Epithelial cell of esophagus (primary cell): Measurements from ENCODE around the gene CCDC136.

ENCODE experiments used
- DNase-seq: peaks from one replicate; pipeline ENCODE4 v3.0.0; 2010; ENCODE audit warnings: low read depth
- H3K4me3 ChIP-seq: 2 replicates; pipeline ENCODE4 v1.5.1; 2011; ENCODE audit warnings: mild to moderate bottlenecking, low read length, control low read depth
- CTCF ChIP-seq: IDR thresholded peaks from 2 replicates; pipeline ENCODE4 v1.5.1; 2011; ENCODE audit warnings: low read depth, mild to moderate bottlenecking, low read length, control low read depth, inconsistent platforms; ENCODE audit not compliant: insufficient read depth; ENCODE audit errors: missing control alignments

CCDC136 gene

DNA sequence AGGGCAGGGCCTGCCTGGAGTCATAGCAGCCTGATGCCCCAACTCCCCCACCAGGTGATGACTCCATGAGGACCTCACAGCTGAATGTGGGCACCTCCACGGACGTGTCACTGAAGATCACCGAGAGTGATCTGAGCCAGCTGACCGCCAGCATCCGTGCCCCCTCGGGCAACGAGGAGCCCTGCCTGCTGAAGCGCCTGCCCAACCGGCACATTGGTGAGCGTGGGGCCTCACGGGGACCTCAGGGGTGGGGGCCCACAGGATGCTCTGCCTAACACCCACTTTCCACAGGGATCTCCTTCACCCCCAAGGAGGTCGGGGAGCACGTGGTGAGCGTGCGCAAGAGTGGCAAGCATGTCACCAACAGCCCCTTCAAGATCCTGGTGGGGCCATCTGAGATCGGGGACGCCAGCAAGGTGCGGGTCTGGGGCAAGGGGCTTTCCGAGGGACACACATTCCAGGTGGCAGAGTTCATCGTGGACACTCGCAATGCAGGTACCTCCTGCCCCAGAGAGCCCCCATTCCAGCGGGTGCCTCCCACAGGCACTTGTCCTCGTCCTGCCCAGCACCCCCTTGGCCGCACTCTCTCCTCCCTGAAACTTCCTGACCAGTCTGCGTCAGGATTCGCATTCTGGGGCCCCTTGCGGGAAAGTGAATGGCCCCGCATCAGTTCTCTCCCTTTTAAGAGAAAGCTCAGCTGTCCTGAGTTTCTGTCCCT is 60.9 kb downstream of the CCDC136 start:
- no peak for TF ChIP-seq CTCF

DNA sequence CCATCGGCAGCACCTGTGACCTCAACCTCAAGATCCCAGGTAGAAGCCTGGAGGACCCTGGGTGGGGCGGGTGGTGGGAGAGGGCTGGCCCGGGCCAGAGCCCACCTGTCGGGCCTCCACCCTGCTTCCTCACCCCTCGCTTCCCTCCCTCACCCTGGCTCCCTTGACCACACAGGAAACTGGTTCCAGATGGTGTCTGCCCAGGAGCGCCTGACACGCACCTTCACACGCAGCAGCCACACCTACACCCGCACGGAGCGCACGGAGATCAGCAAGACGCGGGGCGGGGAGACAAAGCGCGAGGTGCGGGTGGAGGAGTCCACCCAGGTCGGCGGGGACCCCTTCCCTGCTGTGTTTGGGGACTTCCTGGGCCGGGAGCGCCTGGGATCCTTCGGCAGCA is 62.0 kb downstream of the CCDC136 start:
- H3K4me3 ChIP-seq: no peak overlapping the region
- DNase-seq: no peak
- no peak for TF ChIP-seq CTCF

More for the DNA sequence above, 60.9 kb downstream of the CCDC136 start:
- no peak overlapping the region for H3K4me3 ChIP-seq
- DNase-seq: no peak

GRCh38 chr7:128854396-128854795 is 62.6 kb downstream of the CCDC136 start:
- DNase-seq: no peak
- H3K4me3 ChIP-seq: no peak overlapping the region
- TF ChIP-seq CTCF: no peak

- H3K4me3 ChIP-seq: no peak overlapping the region
- DNase-seq: no peak
- TF ChIP-seq CTCF: no peak
These were observed 63.8 kb downstream of the CCDC136 start for GRCh38 chr7:128855559-128855958.

DNA sequence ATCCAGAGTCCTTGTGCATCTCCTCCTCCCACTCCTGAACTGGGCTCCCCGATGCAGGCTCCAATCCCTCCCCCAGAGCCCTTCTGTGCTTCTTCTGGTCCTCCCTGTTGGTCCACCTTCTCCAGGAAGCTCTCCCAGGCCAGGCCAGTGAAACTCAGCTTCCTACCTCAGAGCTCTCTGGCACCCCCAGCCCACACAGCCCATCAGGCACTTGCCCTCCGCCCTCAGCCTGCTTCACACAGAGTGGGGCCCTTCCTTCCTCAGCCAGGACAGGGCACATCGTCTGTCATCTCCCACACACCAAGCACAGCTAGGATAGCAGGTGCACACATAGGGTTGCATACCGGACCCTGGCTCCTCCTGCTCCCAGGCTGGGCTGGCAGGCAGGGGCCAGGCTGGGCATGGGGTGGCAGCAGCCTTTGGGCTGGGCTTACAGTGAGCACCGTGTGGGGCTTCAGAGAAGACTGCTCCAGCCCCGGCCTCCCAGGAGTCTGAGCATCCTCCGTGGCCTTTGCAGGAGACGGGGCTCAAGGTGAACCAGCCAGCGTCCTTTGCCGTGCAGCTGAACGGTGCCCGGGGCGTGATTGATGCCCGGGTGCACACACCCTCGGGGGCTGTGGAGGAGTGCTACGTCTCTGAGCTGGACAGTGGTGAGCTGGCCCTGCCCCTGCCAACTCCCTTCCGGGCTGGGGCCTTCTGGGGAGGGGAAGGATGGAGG is 64.4 kb downstream of the CCDC136 start:
- DNase-seq: no peak
- TF ChIP-seq CTCF: no peak
- H3K4me3 ChIP-seq: no peak overlapping the region

DNA sequence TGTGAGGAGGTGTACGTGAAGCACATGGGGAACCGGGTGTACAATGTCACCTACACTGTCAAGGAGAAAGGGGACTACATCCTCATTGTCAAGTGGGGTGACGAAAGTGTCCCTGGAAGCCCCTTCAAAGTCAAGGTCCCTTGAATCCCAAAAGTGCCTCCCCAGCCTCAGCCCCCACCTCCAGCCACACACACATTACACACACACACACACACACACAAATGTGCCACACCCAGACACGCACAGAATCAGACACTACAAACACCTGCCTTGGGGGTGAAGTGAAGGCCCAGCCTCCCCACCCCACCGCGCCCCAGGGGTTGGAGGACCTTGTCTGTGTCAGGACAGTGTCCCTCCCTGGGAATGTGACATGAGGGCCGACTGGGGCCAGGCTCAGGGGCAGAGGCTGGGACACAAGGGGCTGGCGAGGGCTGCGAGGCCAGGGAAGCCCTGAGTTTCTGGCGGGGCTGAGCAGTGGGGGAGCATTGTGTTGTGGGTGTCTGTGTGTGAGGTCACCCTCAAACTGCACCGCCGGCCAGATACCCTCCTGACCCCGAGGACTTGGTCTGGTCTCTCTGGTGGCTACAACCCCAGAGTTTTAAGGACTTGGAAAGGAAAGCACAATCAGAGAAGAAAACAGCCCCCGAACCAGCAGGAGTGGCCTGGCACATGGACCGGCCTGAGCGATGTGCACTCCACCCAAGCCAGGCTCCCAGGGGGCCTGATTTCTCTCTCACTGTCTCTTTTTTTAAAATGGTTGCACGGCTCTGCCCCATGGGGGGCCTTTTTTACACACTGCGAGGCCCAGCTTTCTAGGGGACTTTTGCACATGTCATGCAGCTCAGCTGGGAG is 66.8 kb downstream of the CCDC136 start:
- TF ChIP-seq CTCF: no peak
- no peak overlapping the region for H3K4me3 ChIP-seq
- no peak for DNase-seq
